ENCODE results near the gene NUDT9.
A peak's percentile ranks its signal among the peaks of the same experiment; 100 is the strongest.
"Not testable (repeated sequence)": the region's sequence is repeated elsewhere in the genome, so short reads cannot be mapped to it uniquely, and the experiment has no call there.

Gene NUDT9, protein sequence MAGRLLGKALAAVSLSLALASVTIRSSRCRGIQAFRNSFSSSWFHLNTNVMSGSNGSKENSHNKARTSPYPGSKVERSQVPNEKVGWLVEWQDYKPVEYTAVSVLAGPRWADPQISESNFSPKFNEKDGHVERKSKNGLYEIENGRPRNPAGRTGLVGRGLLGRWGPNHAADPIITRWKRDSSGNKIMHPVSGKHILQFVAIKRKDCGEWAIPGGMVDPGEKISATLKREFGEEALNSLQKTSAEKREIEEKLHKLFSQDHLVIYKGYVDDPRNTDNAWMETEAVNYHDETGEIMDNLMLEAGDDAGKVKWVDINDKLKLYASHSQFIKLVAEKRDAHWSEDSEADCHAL

DNA sequence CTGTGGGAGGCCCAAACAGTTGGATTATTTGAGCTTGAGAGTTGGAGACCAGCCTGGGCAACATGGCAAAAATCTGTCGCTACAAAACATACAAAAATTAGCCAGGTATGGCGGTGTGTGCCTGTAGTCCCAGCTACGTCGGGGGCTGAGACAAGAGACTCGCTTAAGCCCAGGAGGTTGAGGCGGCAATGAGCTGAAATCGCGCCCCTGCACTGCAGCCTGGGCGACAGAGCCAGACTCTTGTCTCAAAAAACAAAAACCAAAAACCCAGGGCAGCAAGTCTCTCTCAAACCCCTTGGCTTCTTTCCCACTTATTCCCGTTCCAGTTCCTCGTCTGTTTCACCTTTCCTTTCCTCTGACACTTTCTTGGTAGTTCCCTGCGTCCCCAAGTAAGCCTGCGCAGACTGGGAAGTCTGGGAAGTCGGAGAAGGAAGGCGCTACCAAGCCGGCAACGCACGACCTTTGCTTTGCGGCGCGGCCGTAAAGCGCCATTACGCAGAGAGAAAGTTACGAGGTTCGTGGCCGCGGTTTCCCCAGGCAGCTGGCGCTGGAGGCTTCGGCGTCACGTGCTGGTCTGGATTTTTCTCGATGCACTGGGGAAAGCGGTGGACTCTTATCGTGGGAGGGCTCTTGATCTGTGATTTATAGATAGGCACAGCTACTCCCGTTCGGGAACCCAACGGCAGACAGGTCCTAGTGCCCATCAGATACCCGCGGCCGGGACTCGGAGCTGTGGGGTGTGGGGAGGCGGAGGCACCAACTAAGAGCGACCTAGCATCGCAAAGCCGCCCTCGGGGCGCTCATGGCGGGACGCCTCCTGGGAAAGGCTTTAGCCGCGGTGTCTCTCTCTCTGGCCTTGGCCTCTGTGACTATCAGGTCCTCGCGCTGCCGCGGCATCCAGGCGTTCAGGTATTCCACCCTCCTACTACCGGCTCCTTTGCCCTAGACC, at the start of gene NUDT9:
Gene NUDT9, plus strand, starts transcription at position 470 of the 949 bp plus-strand sequence. Its CDS starts 333 bp downstream, at position 803.
- peak; percentile 92 for DNase-seq

DNA sequence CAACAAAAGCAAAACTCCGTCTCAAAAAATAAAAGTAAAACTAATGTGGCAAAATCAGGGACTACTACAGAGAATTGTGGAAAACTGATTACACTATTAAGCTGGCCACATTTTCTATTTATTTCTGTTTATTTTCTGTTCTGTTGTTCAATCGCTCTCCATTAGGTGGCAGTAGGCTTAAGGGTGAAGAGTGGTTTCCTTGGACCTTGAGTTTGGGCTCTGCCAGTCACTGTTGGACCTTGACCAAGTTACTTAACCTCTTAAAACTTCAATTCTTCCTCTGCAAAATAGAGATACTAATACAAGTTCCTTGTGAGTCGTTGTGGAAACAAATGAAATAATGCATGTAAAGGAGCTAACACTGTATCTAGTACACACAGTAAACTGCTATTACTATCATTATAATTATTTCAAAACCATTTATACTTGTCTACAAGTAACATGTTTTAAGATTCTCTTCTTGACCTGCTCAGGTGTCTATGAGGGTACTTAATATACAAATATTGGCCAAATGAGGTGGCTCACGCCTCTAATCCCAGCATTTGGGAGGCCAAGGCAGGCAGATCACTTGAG, 46.6 kb upstream of the NUDT9 start:
- no peak for DNase-seq

DNA sequence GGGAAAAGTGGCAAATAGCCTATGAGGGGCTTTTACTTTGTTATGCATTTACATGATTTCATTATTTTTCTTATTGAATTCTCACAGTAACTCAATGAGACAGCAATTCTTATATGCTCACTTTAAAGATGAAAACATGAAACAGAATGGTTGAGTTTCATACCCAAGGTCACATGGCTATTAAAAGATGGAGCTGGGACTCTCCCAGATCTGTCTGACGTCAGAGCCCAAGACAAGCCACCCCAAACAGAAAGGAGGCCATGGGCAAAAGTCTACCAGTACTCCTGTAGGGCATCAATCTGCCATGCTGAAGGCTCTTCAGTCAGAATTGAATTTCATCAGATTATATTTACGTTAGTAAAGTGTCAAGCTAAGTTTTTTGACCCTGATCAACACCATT, 44.6 kb upstream of the NUDT9 start:
- DNase-seq: no peak

DNA sequence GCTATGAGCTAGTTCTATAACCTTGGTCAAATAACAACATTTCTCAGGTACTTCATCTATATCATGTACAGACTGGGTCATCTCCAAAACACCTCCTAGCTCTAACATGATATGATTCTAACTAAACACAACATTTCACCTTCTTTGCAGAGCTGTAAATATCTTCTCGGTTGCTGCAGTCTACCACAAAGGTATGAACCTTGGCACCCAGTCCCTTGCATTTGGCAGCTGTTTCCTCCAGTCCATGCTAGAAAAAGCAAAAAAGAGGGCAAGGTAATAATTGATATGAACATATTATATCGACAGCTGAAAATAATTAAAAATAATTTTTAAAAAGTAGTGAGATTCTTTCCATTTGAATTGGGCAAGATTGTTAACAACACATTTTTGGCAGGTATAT, 40.3 kb upstream of the NUDT9 start:
- no peak for DNase-seq

DNA sequence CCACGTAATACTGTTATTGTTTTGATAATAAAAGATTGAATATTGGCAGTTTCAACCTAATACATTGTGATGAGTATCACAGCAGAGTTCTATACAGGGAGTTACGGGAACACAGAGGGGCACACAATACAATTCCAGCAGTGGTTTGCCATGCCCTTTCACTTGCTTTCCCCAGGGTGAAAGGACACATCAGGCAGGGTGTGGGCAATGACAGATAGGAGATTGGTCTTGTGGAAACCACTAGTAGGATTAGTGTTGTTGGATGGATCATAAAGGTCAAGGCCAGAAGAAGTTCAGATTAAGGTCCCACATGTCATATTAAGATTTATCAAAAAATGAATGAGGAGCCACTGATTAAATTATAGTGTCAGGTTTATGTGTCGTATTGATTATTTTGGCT, 39.4 kb upstream of the NUDT9 start:
- DNase-seq: no peak

DNA sequence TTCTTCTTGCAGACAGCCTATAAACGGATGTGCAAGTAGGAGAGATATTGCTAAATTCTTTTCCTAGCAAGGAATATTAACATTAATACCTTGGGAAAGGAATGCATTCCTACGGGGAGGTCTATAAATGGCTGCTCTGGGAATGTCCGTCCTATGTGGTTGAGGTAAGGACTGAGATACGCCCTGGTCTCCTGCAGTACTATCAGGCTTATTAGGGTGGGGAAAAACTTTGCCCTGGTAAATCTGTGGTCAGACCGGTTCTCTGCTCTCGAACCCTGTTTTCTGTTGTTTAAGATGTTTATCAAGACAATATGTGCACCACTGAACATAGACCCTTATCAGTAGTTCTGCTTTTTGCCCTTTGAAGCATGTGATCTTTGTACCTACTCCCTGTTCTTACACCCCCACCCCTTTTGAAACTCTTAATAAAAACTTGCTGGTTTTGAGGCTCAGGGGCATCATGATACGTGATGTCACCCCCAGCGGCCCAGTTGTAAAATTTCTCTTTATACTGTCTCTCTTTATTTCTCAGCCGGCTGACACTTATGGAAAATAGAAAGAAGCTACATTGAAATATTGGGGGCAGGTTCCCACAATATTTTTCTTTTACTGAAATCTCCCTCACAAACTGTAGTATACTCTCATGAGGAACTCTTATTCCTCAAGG, 37.8 kb upstream of the NUDT9 start:
- not testable (repeated sequence) for DNase-seq

DNA sequence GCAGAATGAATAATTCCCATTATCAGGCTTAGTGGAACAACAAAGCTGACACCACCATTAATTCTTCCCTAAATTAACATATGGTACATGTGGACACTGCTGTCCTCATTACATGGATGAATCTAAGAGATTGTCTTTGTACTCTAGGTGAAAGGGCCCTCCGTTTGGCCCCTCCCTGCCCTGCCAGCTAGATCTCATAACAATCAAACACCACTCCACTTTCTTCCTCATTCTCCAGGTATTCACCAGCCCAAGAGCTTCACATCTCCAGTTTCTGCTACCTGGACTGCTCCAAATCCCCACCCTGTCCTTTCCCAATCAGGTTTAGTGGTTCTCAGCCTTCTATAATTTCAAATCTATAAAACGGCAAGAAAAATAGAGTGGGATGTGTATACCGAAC, 35.1 kb upstream of the NUDT9 start:
- no peak for DNase-seq

DNA sequence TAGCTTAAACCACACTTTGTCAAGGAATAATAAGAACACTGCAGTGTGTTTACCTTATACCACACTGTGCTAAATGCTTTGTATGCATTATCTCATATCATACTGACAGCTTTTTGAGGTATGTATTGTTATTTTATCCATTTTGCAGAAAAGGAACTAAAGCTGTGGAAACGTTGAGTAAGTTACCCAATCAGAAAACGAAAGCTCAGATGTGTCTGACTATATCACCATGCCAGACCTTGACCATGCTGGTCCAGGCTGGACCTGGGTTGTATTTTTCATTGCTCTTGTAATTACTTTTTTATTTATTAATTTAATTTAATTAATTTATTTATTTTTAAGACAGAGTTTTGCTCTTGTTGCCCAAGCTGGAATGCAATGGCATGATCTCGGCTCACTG, 33.5 kb upstream of the NUDT9 start:
- no peak for DNase-seq

DNA sequence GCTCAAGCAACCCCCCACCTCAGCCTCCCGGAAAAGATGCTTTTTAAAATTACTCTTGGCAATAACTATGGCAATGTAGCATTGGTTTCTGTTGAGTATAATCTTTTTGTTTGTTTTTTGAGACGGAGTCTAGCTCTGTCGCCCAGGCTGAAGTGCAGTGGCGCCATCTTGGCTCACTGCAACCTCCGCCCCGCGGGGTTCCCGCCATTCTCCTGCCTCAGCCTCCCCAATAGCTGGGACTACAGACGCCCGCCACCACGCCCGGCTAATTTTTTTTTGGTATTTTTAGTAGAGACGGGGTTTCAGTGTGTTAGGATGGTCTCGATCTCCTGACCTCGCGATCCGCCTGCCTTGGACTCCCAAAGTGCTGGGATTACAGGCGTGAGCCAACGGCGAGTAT, 32.3 kb upstream of the NUDT9 start:
- peak; percentile 15 for DNase-seq

DNA sequence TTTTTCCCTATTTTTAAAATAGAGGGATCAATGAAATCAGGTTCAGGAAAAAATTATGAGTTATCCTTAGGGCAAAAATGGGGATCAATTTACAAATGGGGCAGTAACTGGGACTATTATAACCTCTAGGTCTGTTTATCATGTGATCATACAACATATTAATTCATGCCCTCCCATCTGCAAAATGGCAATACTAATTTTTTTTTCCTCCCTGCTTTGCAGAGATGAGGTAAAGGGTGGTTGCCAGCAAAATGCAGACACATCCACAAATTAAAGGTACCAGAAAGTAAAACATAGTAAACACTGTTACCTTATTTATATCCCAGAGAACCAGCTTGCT, 31.9 kb upstream of the NUDT9 start:
- no peak for DNase-seq

DNA sequence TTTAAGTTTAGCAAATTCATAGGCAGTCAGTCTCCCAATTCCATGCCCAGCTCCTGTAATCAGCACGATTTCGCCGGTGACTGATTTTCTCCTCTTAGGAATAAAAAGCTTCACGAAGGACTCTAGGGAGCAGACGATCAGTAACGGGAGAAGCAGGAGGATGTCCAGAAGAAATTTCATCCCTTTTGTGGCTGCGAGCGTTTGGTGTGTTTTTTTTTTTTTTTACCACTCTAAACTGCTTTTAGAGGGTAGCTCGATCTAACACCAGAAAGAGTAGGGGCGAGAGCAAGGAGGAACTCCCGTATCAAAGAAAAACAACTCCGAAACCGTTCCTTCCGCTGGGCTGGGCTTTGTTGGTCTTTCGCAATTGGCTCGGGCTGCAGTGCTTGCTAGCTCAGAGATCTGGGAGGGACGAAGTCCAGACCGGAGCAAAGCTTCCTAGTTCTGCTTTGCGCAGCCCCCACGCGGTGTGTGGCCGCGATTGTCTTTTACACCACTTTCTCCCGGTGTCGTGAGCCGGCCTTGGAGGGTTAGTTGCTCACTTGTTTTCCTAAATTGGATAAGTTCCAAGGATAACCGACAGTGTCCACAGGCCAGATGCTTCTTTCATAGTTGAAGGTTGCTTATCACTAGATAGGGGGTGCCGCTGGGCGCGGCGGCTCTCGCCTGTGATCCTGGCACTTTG, 31.3 kb upstream of the NUDT9 start, which contains the start of gene HSD17B11:
Gene HSD17B11, minus strand, starts transcription at position 298 of the 685 bp plus-strand sequence. Its CDS starts 118 bp downstream, at position 180.
- DNase-seq: peak; percentile 86

DNA sequence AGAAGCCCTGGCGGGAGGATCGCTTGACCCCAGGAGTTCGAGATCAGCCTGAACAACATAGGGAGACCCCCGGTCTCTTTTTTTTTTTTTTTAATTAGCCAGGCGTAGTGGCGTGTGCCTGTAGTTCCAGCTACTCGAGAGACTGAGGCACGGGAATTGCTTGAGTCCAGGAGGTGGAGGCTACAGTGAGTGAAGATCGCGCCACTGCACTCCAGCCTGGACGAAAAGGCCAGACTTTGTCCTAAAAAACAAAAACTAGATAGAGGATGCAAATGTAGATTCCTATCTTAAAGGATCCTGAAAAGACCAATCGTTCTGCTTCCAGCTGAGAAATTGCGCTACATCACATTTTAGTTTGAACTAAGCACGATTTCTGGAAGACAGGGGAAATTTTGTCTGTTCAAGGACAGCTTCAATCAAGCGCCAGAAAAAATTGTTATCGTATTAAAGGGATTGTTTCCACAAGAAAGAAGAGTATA, 30.8 kb upstream of the NUDT9 start:
- DNase-seq: no peak

DNA sequence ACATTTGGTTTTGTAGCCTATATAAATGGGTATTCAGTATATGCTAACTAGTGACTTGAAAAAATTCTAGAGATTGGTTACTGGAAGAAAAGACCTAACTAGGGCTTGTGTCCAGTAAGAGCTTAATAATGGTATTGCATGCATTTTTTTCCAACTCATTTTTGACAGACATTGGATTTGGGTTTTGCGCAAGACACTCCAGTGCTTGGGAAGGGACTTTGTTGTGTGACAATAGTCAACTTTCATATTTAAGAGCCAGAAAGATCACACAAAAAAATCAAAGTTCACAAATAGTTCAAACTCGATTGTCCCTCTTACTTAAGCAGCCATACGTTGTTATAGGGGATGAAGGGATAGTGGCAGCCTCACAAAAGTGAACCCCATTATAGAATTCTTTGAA, 30.2 kb upstream of the NUDT9 start:
- no peak for DNase-seq

DNA sequence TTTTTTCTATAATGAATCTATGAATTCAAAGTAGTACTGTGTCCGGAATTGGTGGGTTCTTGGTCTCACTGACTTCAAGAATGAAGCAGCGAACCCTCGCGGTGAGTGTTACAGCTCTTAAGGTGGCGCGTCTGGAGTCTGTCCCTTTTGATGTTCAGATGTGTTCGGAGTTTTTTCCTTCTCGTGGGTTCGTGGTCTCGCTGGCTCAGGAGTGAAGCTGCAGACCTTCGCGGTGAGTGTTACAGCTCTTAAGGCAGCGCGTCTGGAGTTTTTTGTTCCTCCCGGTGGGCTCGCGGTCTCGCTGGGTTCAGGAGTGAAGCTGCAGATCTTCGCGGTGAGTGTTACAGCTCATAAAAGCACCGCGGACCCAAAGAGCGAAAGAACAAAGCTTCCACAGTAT, 27.3 kb upstream of the NUDT9 start:
- DNase-seq: not testable (repeated sequence)

DNA sequence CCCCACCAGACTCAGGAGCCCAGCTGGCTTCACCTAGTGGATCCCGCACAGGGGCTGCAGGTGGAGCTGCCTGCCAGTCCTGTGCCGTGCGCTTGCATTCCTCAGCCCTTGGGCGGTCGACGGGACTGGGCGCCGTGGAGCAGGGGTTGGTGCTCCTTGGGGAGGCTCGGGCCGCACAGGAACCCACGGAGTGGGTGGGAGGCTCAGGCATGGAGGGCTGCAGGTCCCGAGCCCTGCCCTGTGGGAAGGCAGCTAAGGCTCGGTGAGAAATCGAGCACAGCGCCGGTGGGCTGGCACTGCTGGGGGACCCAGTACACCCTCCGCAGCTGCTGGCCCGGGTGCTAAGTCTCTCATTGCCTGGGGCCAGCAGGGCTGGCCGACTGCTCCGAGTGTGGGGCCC, 26.5 kb upstream of the NUDT9 start:
- not testable (repeated sequence) for DNase-seq

DNA sequence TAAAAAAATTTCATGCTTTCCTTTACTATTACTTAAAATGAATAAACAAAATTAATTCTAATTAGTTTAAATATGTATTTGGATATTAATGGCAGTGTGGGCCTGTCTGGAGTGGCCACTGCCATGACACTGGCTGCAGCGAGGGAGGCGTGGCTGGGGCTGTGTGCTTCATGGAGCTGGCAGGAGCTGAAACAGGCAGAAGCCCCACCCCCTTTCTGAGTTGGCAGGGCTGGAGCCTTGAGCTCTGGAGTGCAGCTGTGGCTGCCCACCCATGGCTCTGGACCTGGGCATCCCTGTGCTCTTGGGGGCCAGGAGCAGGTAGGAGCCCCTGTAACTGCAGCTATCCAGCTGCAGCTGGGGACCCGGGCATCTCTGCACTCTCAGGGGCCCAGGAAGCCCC, 23.2 kb upstream of the NUDT9 start:
- DNase-seq: no peak

DNA sequence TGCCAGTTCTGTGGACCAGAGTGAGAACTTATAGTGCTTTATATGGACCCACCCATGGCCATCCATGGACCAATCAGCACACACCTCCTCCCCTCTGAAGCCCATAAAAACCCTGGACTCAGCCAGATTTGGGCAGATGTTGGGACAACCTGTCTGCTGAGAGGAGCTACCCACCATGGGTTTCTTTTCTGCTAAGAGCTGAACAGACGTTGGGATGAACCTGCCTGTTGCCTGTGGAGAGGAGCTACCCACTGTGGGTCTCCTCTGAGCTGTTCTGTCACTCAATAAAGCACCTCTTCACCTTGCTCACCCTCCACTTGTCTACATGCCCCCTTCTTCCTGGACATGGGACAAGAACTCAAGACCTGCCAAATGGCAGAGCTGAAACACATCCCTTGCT, 22.4 kb upstream of the NUDT9 start:
- DNase-seq: no peak

DNA sequence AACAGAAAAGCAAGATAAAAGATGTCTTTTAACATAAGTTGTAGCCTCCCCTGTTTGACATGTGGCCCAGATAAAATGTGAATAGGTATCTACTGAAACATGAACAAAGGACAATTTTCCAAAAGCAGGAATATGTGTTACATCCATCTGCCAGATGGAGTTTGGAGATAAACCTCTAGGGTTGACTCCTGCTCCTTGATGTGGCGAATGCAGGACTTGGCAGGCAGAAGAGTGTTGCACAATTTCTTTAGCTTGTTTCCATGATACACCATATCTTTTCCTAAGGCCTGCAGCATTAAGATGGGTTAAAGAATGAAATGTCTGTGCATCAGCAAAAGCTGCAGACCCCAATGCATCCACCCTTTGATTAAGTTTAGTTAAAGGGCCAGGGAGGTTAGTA, 18.6 kb upstream of the NUDT9 start:
- DNase-seq: not testable (repeated sequence)

DNA sequence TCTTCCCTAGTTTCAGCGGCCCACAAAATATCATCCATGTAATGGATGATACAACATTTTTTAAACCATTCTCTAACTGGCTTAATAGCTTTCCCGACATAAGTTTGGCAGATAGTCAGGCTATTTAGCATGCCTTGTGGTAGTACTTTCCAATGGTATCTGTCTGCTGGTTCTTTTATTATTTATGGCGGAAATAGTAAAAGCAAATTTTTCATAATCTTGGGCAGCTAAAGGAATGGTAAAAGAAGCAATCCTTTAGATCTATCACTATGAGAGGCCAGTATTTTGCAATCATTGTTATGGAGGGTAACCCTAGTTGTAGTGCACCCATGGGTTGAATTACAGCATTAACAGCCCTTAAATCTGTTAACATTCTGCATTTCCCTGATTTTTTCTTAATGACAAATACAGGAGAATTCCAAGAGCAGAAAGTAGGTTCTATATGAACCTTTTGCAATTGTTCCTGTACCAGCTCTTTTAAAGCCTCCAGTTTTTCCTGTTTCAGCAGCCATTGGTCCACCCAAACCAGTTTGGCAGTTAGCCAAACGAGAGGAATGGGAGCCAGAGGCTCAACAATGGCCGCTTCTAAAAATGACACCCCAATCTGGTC, 17.1 kb upstream of the NUDT9 start:
- no peak for DNase-seq

DNA sequence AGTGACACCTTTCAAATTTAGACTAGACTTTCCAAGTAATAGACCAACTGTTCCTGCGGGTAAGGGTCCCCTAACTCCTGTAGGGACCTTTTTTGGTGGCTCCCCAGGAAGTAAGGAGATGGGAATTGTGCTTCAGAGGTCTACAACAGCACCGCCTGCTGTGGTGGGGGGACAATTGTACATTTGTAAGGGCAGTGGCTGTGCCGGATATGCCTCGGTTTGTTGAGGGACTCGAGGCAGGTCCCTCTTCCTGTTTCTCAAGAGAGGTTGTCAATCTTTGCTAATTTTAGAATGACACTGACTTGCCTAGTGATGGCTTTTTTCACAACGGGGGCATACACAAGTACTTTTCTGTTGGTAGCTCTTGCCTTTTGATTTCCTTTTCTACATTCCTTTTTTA, 15.9 kb upstream of the NUDT9 start:
- no peak for DNase-seq

DNA sequence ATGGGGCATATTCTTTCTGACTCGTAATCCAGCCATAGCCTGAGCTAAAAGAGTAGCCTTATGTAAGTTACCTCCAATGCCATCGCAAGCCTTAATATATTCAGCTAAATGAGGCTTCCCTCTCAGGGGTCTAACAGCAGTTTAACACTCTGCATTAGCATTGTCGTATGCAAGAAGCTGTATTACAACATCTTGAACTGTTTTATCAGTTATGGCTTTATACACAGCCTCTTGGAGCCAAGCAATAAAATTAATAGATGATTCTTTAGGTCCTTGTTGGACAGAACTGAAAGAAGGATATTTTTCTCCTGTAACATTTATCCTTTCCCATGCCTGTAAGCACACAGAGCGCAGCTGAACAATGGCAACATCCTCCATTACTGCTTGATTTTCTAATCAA, 15.5 kb upstream of the NUDT9 start:
- not testable (repeated sequence) for DNase-seq

DNA sequence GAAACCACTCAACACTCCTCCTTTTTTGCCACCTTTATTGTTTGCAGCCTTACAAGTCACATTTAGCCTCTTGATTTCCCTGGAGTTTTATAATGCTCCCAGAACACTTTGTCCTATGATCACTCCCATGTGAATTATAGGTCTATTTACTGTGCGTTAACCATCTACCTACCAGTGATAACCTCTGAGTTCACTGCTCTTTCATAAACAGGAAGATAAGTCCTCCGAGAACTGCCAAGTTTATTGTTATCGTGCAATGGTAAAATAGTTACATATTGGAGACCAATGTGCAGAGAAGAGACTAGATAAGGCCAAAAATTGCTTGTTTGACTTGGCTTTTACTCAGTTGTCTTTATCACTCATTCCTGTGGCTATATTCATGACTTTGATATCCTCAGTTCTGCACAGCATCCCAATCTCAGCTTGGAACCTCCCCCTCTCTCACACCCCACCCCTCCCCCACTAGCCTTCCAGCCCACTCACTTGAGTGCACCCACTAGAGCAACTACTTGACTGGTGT, 12.9 kb upstream of the NUDT9 start:
- DNase-seq: no peak
